PC-3 (cell line): ENCODE data around the gene LNPEP.

Source experiments
- EZH2 ChIP-seq: fragments of 300-600 bp; sonication (generic); IDR thresholded peaks from one replicate; pipeline ENCODE4 v1.6.1; 2017; ENCODE audit warnings: antibody characterized with exemption, mild to moderate bottlenecking, low read length; ENCODE audit not compliant: unreplicated experiment
- TF ChIP-seq, protein P1 (sequence below): fragments of 300-600 bp; sonication (generic); conservative IDR thresholded peaks from 2 replicates; pipeline ENCODE4 v1.5.1; 2017; ENCODE audit warnings: antibody characterized with exemption, low read depth, mild to moderate bottlenecking, low read length

DNA sequence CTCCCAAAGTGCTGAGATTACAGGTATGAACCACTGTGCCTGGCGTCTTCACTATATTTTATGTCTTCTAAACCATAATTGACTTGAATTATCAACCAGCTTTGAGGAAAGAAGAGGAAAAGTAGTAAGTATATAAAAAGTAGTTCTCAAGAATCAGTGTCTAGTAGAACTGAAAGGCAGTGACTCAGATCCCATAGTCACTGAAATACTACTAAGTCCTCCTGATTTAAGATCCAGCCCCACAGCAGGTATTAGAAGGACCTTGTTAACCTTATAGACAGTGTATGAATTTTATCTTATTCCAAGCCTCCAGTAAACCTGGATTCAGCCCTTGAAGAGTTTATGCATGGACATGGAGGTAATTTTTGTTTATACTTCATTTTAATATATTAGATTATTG, 31.5 kb downstream of the LNPEP start:
- TF ChIP-seq, protein P1, sequence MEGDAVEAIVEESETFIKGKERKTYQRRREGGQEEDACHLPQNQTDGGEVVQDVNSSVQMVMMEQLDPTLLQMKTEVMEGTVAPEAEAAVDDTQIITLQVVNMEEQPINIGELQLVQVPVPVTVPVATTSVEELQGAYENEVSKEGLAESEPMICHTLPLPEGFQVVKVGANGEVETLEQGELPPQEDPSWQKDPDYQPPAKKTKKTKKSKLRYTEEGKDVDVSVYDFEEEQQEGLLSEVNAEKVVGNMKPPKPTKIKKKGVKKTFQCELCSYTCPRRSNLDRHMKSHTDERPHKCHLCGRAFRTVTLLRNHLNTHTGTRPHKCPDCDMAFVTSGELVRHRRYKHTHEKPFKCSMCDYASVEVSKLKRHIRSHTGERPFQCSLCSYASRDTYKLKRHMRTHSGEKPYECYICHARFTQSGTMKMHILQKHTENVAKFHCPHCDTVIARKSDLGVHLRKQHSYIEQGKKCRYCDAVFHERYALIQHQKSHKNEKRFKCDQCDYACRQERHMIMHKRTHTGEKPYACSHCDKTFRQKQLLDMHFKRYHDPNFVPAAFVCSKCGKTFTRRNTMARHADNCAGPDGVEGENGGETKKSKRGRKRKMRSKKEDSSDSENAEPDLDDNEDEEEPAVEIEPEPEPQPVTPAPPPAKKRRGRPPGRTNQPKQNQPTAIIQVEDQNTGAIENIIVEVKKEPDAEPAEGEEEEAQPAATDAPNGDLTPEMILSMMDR = no peak
- TF ChIP-seq EZH2 = no peak
